ENCODE results near the gene RAB36.

GRCh38 chr22:23146478-23147205, 1.4 kb downstream of the RAB36 start:
- TF ChIP-seq, protein P1, sequence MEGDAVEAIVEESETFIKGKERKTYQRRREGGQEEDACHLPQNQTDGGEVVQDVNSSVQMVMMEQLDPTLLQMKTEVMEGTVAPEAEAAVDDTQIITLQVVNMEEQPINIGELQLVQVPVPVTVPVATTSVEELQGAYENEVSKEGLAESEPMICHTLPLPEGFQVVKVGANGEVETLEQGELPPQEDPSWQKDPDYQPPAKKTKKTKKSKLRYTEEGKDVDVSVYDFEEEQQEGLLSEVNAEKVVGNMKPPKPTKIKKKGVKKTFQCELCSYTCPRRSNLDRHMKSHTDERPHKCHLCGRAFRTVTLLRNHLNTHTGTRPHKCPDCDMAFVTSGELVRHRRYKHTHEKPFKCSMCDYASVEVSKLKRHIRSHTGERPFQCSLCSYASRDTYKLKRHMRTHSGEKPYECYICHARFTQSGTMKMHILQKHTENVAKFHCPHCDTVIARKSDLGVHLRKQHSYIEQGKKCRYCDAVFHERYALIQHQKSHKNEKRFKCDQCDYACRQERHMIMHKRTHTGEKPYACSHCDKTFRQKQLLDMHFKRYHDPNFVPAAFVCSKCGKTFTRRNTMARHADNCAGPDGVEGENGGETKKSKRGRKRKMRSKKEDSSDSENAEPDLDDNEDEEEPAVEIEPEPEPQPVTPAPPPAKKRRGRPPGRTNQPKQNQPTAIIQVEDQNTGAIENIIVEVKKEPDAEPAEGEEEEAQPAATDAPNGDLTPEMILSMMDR (IDR thresholded peaks at IDR 0.05; ENCODE audit: low read depth, low read length, poor library complexity, severe bottlenecking), result no peak
- TF ChIP-seq EZH2phosphoT487 (IDR thresholded peaks at IDR 0.05; ENCODE audit: borderline replicate concordance, low read length), result no peak
